Stimulated activated CD4-positive, alpha-beta T cell treated with anti-CD3 and anti-CD28 coated beads, TNF-alpha, amount 100 ng/mL, for 1 hour (primary cell): ENCODE results near the gene GTF3C2.
A peak's percentile ranks its signal among the peaks of the same experiment; 100 is the strongest.
"Not testable (repeated sequence)": the region's sequence is repeated elsewhere in the genome, so short reads cannot be mapped to it uniquely, and the experiment has no call there.

Experiments used
- DNase-seq, 3 donors: peaks; one replicate each; pipeline ENCODE4 v3.0.0-alpha.2; 2020; ENCODE audit warnings: low read depth in 3 of 3, low spot score in 1 of 3

The GTF3C2 gene

GRCh38 chr2:27323596-27324285 lies 32.8 kb downstream of the GTF3C2 start:
- no peak for DNase-seq

- peak; percentile 60 to 76 (median 62) for DNase-seq
Measured at GRCh38 chr2:27322766-27323595, 33.6 kb downstream of the GTF3C2 start, which contains the start of gene MPV17. Gene MPV17, minus strand, starts transcription at chr2:27323097. Its CDS starts 580 bp downstream, at chr2:27322517.

- no peak for DNase-seq
Measured at GRCh38 chr2:27322301-27322765, 34.2 kb downstream of the GTF3C2 start.

- no peak for DNase-seq
Measured at GRCh38 chr2:27320958-27321543, 35.5 kb downstream of the GTF3C2 start.

GRCh38 chr2:27319839-27320238 lies 36.7 kb downstream of the GTF3C2 start:
- DNase-seq, result not testable (repeated sequence)

GRCh38 chr2:27316655-27317412 lies 39.7 kb downstream of the GTF3C2 start:
- no peak for DNase-seq

- no peak for DNase-seq
Measured at GRCh38 chr2:27315122-27315521, 41.4 kb downstream of the GTF3C2 start.

GRCh38 chr2:27314709-27315108 lies 41.9 kb downstream of the GTF3C2 start:
- no peak for DNase-seq

- no peak for DNase-seq
Measured at GRCh38 chr2:27313882-27314645, 42.5 kb downstream of the GTF3C2 start.

GRCh38 chr2:27312152-27312551 lies 44.4 kb downstream of the GTF3C2 start:
- DNase-seq, result no peak

GRCh38 chr2:27309651-27310050 lies 46.9 kb downstream of the GTF3C2 start:
- no peak for DNase-seq

GRCh38 chr2:27308359-27308881 lies 48.1 kb downstream of the GTF3C2 start, which contains the start of gene UCN:
Gene UCN, minus strand, starts transcription at chr2:27308445. Its CDS starts 550 bp downstream, at chr2:27307895.
- no peak for DNase-seq

GRCh38 chr2:27307545-27308358 lies 48.8 kb downstream of the GTF3C2 start:
- DNase-seq, result no peak

GRCh38 chr2:27307287-27307544 lies 49.3 kb downstream of the GTF3C2 start:
- no peak for DNase-seq

- peak in 1 of 3 donors; percentile 31 for DNase-seq
Measured at GRCh38 chr2:27306573-27307286, 49.8 kb downstream of the GTF3C2 start.

- DNase-seq, result no peak
Measured at GRCh38 chr2:27306136-27306535, 50.4 kb downstream of the GTF3C2 start.

- no peak for DNase-seq
Measured at GRCh38 chr2:27305516-27305915, 51.0 kb downstream of the GTF3C2 start.

GRCh38 chr2:27304488-27305240 lies 51.9 kb downstream of the GTF3C2 start:
- DNase-seq, result no peak
